Measurements from ENCODE around the gene GPRC5C. TPM values are rescaled to one million over a fixed set of nuclear protein-coding genes. Genes with fewer than 3 reads are reported as not detected.

Gene GPRC5C
- total and polyA plus RNA-seq, 2 of the 8 experiments (the other 6 are each of a cell fraction or from before 2014, with no cell fraction given) = 18.3 to 55.8 TPM

DNA sequence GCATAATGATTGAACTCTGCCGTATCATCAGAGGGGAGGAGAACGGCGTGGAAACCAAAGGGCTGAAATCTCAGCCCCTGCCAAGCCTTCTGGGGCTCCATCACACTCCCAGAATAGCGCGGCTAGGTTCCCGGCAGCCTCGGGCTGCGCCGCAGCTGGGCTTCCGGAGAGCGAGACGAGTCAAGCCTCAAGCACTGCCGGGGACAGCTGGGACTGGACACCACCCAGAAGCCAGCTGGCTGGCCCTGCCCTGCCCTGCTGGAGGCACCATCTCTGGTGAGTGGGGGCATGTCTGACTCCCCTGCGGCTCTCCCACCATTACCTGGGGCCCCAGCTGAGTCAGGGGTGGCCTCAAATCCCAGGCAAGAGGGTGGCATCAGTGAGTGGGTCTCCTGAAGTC lies 7.2 kb upstream of the GPRC5C start:
- no peaks in the 10 kb centered on the region for H3K79me1 ChIP-seq (ENCODE audit: low read depth, low read length)
- DNase-seq (ENCODE audit: low read depth in 1 of 2, low spot score in 2 of 2) = no peak
- no peak for TF ChIP-seq HDAC6 (IDR thresholded peaks at IDR 0.05; ENCODE audit: low read depth, low read length)
- no peak for TF ChIP-seq BRCA1 (IDR thresholded peaks at IDR 0.05; ENCODE audit: low read depth, low read length)
- no peak for TF ChIP-seq ASH2L (IDR thresholded peaks at IDR 0.05; ENCODE audit: low read length)
- TF ChIP-seq GABPA (IDR thresholded peaks at IDR 0.05; ENCODE audit: borderline replicate concordance, insufficient read depth, low read length) = no peak
- no peak for TF ChIP-seq GTF2F1 (IDR thresholded peaks at IDR 0.05; ENCODE audit: borderline replicate concordance, low read depth, low read length)

More for the DNA sequence above, 7.2 kb upstream of the GPRC5C start:
- H3K27me3 ChIP-seq (replicated peaks in 1 of 4; ENCODE audit: control insufficient read depth in 3 of 4, extremely low read depth in 1 of 4, insufficient read depth in 3 of 4, low read length in 3 of 4) = peaks cover 0 to 5% (median under 1%) of the 10 kb centered on the region in 4 experiments; a peak in 3 of 7 replicates
- H3K4me2 ChIP-seq (ENCODE audit: insufficient read depth in 1 of 2, low read depth in 2 of 2, low read length in 2 of 2) = no peak overlapping the region
- no peak for FAIRE-seq
- H3K4me3 ChIP-seq (ENCODE audit: extremely low read depth in 1 of 4, insufficient read depth in 2 of 4, low read depth in 3 of 4, low read length in 4 of 4) = no peak overlapping the region
- H2BK15ac ChIP-seq (ENCODE audit: low read length) = no peak overlapping the region
- H4K5ac ChIP-seq (ENCODE audit: insufficient read length, low read depth, low read length) = no peak overlapping the region
- H3K4ac ChIP-seq (replicated peaks; ENCODE audit: insufficient read length, low read depth, low read length) = no peak overlapping the region
- no peak overlapping the region for H2AK5ac ChIP-seq (ENCODE audit: low read depth, low read length)
- H3K23me2 ChIP-seq (ENCODE audit: low read depth, low read length) = no peaks in the 10 kb centered on the region
- H2BK5ac ChIP-seq (ENCODE audit: low read depth, low read length) = no peak overlapping the region
- H3K23ac ChIP-seq (ENCODE audit: insufficient read length) = no peak overlapping the region
- no peak overlapping the region for H3K9ac ChIP-seq (replicated peaks in 1 of 4; ENCODE audit: extremely low read depth in 1 of 4, low read depth in 3 of 4, low read length in 3 of 4)
- no peaks in the 10 kb centered on the region for H4K20me1 ChIP-seq (replicated peaks in 1 of 2; ENCODE audit: control insufficient read depth in 1 of 2, insufficient read depth in 2 of 2, low read length in 2 of 2)
- no peak overlapping the region for H2AFZ ChIP-seq (ENCODE audit: low read length)
- CTCF ChIA-PET (ENCODE audit: partially characterized antibody) = interaction anchor here (1.0 to 3.9 kb wide), 6 partner anchors 7 to 36 kb away, joined by 3 to 23 read pairs (median 4); no protein-coding TSS in a partner anchor
- no peak overlapping the region for H3K18ac ChIP-seq (ENCODE audit: extremely low read depth, low read length)
- H4K8ac ChIP-seq (ENCODE audit: extremely low read depth, insufficient read depth, low read length) = no peak overlapping the region
- H3K27ac ChIP-seq (ENCODE audit: low read depth, low read length) = no peak overlapping the region
- H3K14ac ChIP-seq (ENCODE audit: insufficient read length) = no peak overlapping the region
- 91% methylated on average over 13 of the region's 14 CpGs; no CpG with 5 or more reads in 1 of the 2 experiments for WGBS, 2 experiments (ENCODE audit: extremely low coverage in 1 of 2, insufficient coverage in 1 of 2, insufficient read length in 1 of 2, insufficient replicate concordance in 2 of 2, low coverage in 1 of 2, low lambda C conversion rate in 2 of 2, missing lambda C conversion rate in 1 of 2)
- H4K91ac ChIP-seq (replicated peaks; ENCODE audit: insufficient read length, low read length) = no peak overlapping the region
- POLR2A ChIA-PET (ENCODE audit: partially characterized antibody) = interaction anchor here (1.0 to 1.8 kb wide), 3 partner anchors 11 to 63 kb away, joined by 3 to 4 read pairs (median 4); partner anchors contain the start of gene BTBD17
- no peak overlapping the region for H2BK20ac ChIP-seq (ENCODE audit: low read length)
- H3K56ac ChIP-seq (replicated peaks; ENCODE audit: insufficient read length, low read depth, low read length) = no peak overlapping the region
- H3K4me1 ChIP-seq (replicated peaks in 1 of 4; ENCODE audit: control insufficient read depth in 3 of 4, insufficient read depth in 4 of 4, low read length in 3 of 4) = peaks cover 2 to 18% (median 16%) of the 10 kb centered on the region in 4 experiments
- no peak overlapping the region for H2BK120ac ChIP-seq (replicated peaks; ENCODE audit: low read depth, low read length)
- H3K36me3 ChIP-seq (ENCODE audit: control insufficient read depth in 2 of 4, insufficient read depth in 4 of 4, low read length in 3 of 4) = no peaks in the 10 kb centered on the region
- no peak overlapping the region for H2BK12ac ChIP-seq (ENCODE audit: low read depth, low read length)
- H3K79me2 ChIP-seq (ENCODE audit: control insufficient read depth in 1 of 2, insufficient read depth in 2 of 2, low read length in 2 of 2) = no peaks in the 10 kb centered on the region
- no peaks in the 10 kb centered on the region for H3K9me3 ChIP-seq (ENCODE audit: insufficient read depth in 2 of 2, low read depth in 1 of 2, low read length in 1 of 2)
